ENCODE results near the gene ALDH1A3. TPM values are rescaled to one million over a fixed set of nuclear protein-coding genes. Genes with fewer than 3 reads are reported as not detected.

The ALDH1A3 gene
- 18.2 to 20.2 TPM (median 19.5 TPM) in 5 replicates for total RNA-seq (2022; extraction: Qiagen RNA extraction)

GRCh38 chr15:100879464-100880138 lies at the start of gene ALDH1A3:
ALDH1A3 (plus strand) TSS chr15:100879831; CDS start chr15:100879908, 77 bp downstream.

DNA sequence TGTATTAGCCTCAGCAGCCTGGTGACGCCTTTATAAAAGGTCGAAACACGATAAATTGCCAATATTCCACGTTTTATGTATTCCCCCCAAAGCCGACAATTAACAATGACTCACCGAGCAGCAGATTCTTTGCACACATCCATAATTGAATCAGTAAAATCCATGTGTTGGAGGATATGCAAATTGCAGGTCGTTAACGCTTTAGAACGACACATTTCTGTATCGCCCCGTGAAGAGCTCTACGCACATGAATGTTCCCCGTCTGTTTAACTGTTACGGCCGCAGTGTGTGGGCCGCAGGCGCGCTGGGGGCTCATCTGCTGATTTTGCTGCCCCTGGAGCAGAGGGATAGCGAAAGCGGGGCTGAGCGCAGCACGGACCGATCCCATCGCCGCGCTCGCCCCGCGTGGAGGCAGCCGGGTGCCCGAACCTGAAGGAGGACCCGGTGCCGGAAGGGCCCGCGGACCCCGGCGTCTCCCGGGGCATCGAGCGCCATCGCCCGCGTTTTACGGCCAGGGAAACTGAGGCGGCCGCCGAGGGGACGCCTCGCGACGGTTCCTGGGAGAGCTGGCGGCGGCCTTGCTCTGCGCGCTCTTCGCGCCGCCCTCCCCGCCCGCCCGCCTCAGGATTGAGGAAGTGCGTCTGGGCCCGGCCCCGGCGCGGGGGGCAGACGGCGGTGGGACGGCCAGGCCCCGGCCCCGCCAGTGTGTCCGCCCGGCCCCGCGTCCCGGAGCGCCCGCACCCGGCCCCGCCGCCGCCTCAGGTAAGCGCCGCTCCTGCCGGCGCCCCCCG lies 39.3 kb downstream of the ALDH1A3 start, which contains the start of gene LRRK1:
Gene LRRK1 (plus strand): TSS at position 668 of the 791 bp plus-strand sequence. CDS start 5,276 bp downstream, outside the sequence.

Other genes starting within 250 kb of the ALDH1A3 start
- gene LRRK1, start 39.5 kb downstream of the ALDH1A3 start, total RNA-seq (2022; extraction: Qiagen RNA extraction): 17.8 to 23.8 TPM (median 23.0 TPM) in 5 replicates